CD4-positive, alpha-beta T cell treated with Interferon gamma for 1 hour (primary cell): Measurements from ENCODE around the gene KLHL22.
"Not testable (repeated sequence)": the region's sequence is repeated elsewhere in the genome, so short reads cannot be mapped to it uniquely, and the experiment has no call there.

ENCODE experiments used
- DNase-seq: peaks from one replicate; pipeline ENCODE4 v3.0.0-alpha.2; 2020

Gene KLHL22

GRCh38 chr22:20430720-20431510 lies 64.7 kb downstream of the KLHL22 start:
- peak; percentile 56 for DNase-seq

DNA sequence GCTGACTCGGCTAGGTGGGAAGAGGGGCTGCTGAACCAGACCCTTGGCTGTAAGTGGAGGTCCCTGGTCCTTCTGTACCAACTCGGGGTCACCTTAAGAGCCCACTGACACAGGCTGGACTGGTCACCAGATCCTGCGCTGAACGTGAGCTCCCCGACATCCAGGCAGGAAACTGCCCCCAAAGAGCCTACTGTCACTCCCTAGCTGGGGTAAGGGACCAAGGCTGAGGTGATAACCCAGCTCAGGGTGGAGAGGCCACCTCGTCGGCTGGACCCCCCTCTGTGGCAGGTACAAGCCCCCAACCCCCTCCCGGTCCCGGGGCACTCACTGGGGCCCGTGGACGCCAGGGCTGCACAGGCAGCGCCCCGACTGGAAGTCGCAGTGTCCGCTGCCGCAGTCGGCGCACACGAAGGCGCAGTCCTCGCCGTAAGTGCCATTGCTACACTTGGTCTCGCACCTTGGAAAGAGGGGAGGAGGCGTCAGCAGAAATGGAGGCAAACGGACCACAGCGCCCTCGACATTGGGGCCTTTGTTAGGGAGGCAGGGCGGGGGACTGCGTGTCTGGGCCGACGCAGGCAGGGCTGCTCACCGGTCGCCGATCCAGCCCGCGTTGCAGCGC lies 65.4 kb downstream of the KLHL22 start:
- no peak for DNase-seq

- DNase-seq, result peak; percentile 79
Observed at GRCh38 chr22:20429254-20430100, 66.1 kb downstream of the KLHL22 start.

- no peak for DNase-seq
Observed at GRCh38 chr22:20428496-20429253, 66.9 kb downstream of the KLHL22 start.

DNA sequence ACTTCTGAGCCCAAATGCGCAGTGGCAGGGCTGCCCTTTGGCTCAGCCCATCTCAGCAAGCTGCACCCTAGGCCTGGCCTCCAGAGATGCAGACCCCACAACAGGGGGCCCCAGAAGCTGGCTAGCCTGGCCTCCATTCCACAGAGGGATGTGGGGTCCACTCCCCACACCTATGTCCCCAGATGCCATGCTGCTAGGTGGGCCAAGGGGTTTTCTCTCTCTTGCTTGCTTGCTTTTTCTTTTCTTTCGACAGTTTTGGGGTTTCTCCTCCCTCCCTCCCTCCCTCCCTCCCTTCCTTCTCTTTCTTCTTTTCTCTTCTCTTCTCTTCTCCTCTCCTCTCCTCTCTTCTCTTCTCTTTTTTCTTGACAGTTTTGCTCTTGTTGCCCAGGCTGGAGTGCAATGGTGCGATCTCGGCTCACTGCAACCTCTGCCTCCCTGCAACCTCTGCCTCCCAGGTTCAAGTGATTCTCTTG lies 67.6 kb downstream of the KLHL22 start:
- DNase-seq, result no peak

- DNase-seq, result no peak
Observed at GRCh38 chr22:20427104-20427944, 68.3 kb downstream of the KLHL22 start.

GRCh38 chr22:20426259-20426615 lies 69.4 kb downstream of the KLHL22 start:
- DNase-seq, result no peak

GRCh38 chr22:20425566-20426258 lies 69.9 kb downstream of the KLHL22 start:
- no peak for DNase-seq

- peak; percentile 23 for DNase-seq
Observed at GRCh38 chr22:20424932-20425565, 70.5 kb downstream of the KLHL22 start.

DNA sequence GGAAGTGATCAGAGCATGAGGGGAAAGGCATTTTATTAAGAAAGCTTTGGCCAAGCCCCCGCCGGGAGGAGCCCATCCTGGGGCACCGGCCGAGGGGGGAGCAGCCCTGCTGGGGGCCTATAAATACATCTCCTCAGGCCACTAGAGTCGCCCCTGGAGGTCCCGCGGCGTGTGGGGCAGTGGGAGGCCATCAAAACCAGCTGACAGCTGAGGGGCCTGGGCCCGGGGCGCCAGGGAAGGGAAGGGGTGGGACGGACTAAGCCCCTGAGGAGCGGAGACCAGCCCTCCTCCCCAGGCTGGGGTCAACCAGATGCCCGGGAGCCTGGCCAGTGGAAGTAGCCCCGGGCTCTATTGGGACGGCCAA lies 71.0 kb downstream of the KLHL22 start:
- DNase-seq, result no peak

- DNase-seq, result no peak
Observed at GRCh38 chr22:20423906-20424551, 71.6 kb downstream of the KLHL22 start.

DNA sequence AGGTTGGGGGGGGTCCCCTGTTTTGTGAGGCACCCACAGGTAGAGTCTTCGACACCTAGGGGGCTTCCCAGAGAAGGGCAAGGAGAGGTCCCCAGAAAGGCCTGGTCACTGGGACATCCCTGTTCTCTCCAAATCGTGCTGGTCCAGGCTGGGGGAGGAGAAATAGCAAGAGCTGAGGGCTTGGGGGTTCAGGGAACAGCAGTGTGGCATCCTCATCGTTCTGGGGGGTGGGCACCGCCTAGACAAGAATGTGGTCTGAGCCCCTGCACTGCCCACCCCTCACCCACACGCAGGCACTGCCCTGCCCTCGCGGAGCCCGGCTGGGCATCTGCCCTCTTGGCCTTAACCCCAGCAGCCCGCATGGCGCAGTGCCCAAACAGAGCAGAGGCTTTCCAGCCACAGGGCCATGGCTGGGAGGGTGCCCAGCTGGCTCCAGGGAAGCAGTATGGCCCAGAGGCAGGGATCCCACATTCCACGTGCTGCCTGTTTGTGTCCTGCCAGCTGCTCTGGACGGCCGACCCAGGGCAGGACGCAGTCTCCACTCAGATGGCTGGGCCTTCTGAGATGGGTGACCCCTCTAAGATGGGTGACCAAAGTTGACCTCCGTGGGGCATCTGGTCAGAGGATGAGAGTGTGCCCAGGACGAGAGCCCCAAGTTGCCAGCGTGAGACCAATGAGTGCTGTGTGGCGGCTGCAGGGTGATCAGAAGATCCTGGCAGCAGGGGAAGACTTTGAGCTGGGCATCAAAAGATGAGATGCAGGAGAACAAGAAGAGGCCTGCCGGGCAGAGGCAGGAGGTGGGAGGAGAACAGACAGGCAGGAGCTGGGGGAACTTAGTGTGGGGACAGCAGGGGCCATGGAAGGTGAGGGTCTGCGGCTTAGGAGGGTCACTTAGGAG lies 72.3 kb downstream of the KLHL22 start:
- no peak for DNase-seq

DNA sequence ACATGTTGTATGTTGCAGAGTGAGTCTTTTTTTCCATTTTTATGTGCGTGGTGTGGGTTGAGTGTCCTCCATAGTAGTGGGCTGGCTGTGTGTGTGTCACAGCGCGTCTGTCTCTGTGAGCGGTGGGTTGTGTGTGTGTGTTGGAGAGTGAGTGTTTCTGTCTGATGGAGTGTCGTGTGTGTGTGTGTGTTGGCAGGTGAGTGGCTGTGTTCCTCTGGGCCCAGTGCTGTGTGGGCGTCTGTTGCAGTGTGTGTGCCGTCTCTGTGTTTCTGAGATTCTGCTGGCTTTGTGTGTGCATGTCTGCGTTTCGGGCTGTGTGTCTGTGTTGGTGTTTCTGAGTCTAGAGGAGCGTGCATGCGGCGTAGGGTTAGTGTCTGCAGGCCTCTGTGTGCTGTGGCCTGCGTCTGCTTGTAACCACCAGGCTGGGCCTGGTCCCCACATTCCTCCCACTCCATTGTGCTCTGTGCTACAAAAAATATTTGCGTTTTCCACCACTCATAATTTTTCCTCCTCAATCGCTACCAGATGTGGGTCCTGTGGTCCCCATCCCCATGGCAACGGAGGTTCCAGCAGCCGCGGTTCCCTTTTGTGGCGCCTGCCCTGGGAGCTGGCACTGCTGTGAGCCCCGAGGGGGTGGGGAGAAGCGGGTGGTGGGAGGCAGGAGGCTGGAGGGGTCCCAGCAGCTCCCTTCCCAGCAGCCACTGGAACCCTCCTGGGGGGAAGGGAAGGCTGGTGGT lies 73.2 kb downstream of the KLHL22 start:
- no peak for DNase-seq

DNA sequence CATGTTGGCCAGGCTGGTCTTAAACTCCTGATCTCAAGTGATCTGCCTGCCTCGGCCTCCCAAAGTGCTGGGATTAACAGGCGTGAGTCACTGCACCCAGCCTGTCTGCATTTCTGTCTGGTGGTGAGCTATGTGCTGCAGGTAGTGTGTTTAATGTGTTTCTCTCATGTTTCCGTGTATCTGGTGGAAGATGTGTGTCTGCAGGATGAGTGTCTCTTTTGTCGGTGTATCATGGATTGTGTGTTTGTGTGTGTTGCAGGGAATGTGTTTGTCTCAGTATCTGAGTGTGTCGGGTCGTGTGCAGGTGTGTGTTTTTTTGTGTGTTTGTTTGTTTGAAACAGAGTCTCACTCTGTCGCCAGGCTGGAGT lies 74.1 kb downstream of the KLHL22 start:
- DNase-seq, result no peak

GRCh38 chr22:20420157-20420842 lies 75.3 kb downstream of the KLHL22 start:
- DNase-seq, result no peak

DNA sequence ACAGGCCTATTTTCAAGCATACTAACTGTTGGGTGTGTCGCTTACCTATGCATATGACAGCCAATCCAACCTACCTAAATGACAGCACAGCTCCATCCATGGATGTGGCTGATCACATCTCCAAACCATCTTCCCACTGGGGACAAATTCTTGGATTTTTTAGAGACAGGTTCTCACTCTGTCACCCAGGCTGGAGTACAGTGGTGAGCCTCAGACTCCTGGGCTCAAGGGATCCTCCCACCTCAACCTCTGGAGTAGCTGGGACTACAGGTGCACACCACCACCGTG lies 76.0 kb downstream of the KLHL22 start:
- DNase-seq, result no peak

GRCh38 chr22:20418211-20418788 lies 77.3 kb downstream of the KLHL22 start:
- peak; percentile 72 for DNase-seq

- DNase-seq, result not testable (repeated sequence)
Observed at GRCh38 chr22:20415699-20416098, 79.9 kb downstream of the KLHL22 start.
